Spinal cord (tissue), 10 donors: Measurements from ENCODE around the gene PPY. TPM values are rescaled to one million over a fixed set of nuclear protein-coding genes. Genes with fewer than 3 reads are reported as not detected.

Experiments used
- DNase-seq, 6 donors: peaks; one replicate each; pipeline versions ENCODE4 v3.0.0 to v3.0.0-alpha.2; 2013 to 2015; ENCODE audit warnings: low spot score in 6 of 6, low read depth in 4 of 6
- H3K27ac ChIP-seq: one replicate; pipeline ENCODE4 v1.5.1; 2013; ENCODE audit warnings: low read depth, low read length, control low read depth
- H3K27me3 ChIP-seq: one replicate; pipeline ENCODE4 v1.6.1; 2013; ENCODE audit warnings: low read length; ENCODE audit not compliant: control insufficient read depth, insufficient read depth
- H3K36me3 ChIP-seq: one replicate; pipeline ENCODE4 v1.6.1; 2013; ENCODE audit warnings: low read length; ENCODE audit not compliant: control insufficient read depth, insufficient read depth
- H3K4me1 ChIP-seq: one replicate; pipeline ENCODE4 v1.6.1; 2013; ENCODE audit warnings: low read length; ENCODE audit not compliant: control insufficient read depth, insufficient read depth
- H3K4me3 ChIP-seq: one replicate; pipeline ENCODE4 v1.5.1; 2013; ENCODE audit warnings: low read depth, low read length, control low read depth
- H3K9me3 ChIP-seq: one replicate; pipeline ENCODE4 v1.6.1; 2013; ENCODE audit warnings: low read length; ENCODE audit not compliant: control insufficient read depth, insufficient read depth
- WGBS: methylation state at CpG from one replicate; pipeline ENCODE4 v1.1.5; 2013; ENCODE audit warnings: missing lambda C conversion rate; ENCODE audit not compliant: insufficient coverage; 5-methylcytosine and 5-hydroxymethylcytosine counted together
- polyA plus RNA-seq, 2 donors: library from polyadenylated mRNA; unstranded; fragments of 120-200 nt; gene quantifications; one replicate each; pipeline ENCODE4 v1.2.1, GENCODE V29; 2013; ENCODE audit not compliant: insufficient read length in 2 of 2
- total RNA-seq, 2 donors: library from RNA; depleted of rRNA in 1 of 2; stranded (reverse); fragments of 120-200 nt in 1 of 2; fragments of >200 nt in 1 of 2; gene quantifications; one replicate each; pipeline versions ENCODE4 v1.2.3 to v1.2.4, GENCODE V29; 2013 to 2014
- donor health status: healthy.

The PPY gene
- total and polyA plus RNA-seq, 4 donors = not detected

GRCh38 chr17:43911904-43912303 lies 30.4 kb downstream of the PPY start:
- DNase-seq = no peak
- Histone ChIP-seq H3K9me3 (no peaks in the 10 kb centered on the region), H3K27me3 (peaks cover 14% of the 10 kb centered on the region), H3K4me1 (peaks cover 19% of the 10 kb centered on the region), H3K4me3 (no peak overlapping the region), H3K27ac (no peak overlapping the region), H3K36me3 (no peaks in the 10 kb centered on the region)
- WGBS = 58% methylated on average over 8 of the region's 8 CpGs

GRCh38 chr17:43909537-43910231 lies 32.6 kb downstream of the PPY start:
- Histone ChIP-seq H3K4me1 (peaks cover 40% of the 10 kb centered on the region), H3K36me3 (no peaks in the 10 kb centered on the region), H3K4me3 (no peak overlapping the region), H3K27ac (no peak overlapping the region), H3K9me3 (no peaks in the 10 kb centered on the region), H3K27me3 (peaks cover 4% of the 10 kb centered on the region)
- 68% methylated on average over 3 of the region's 7 CpGs for WGBS
- DNase-seq = peak in 1 of 6 donors; percentile 11

- Histone ChIP-seq H3K27ac (peak overlapping the region; percentile 94), H3K4me3 (peak overlapping the region; percentile 88)
- 5% methylated on average over 24 of the region's 26 CpGs for WGBS
Observed at GRCh38 chr17:43907998-43908721, 34.1 kb downstream of the PPY start.

DNA sequence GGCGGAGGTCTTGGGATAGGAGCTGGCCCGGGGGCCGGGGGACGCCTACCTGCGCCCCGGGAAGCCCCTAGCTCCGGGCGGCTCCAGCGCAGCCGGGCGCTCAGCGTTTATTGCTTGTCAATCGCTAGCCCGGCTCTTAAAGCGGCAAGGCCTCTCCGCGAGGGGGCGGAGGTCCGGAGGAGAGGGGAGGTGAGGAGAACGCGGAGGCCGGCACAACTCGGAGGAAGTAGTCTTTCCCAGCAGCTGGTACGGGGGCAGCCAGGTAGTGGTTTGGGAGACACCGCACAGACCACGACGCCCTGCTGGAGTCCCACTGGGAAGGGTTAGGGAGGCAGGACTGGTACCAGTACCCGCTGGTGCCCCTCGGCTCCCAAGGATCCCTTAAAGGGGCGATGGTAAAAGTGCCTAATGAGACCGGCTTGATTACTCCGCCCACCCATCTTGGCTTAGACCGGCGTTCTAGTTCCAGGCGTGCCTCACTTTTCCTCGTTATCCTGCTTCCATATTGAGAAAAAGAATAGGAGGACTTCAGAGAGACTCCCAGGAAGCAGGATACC lies 34.8 kb downstream of the PPY start, which contains the start of gene MPP2:
MPP2 (minus strand) TSS at position 112 of the 557 bp plus-strand sequence. CDS start 3,076 bp downstream, outside the sequence.
- Histone ChIP-seq H3K4me3 (peak within 1 kb of the TSS; percentile 88), H3K36me3 (peaks cover 13% of the 10 kb centered on the region), H3K27ac (peak within 1 kb of the TSS; percentile 94), H3K27me3 (peaks cover 2% of the 10 kb centered on the region), H3K9me3 (no peaks in the 10 kb centered on the region), H3K4me1 (peaks cover 45% of the 10 kb centered on the region)
- peak; percentile 78 to 96 (median 88) for DNase-seq
- WGBS = under 1% methylated on average over 32 of the region's 36 CpGs

More at GRCh38 chr17:43907998-43908721, 34.1 kb downstream of the PPY start:
- peak in 5 of 6 donors; percentile 75 to 96 (median 81) for DNase-seq
- Histone ChIP-seq H3K4me1 (peaks cover 45% of the 10 kb centered on the region), H3K9me3 (no peaks in the 10 kb centered on the region), H3K27me3 (peaks cover 2% of the 10 kb centered on the region), H3K36me3 (peaks cover 11% of the 10 kb centered on the region)

DNA sequence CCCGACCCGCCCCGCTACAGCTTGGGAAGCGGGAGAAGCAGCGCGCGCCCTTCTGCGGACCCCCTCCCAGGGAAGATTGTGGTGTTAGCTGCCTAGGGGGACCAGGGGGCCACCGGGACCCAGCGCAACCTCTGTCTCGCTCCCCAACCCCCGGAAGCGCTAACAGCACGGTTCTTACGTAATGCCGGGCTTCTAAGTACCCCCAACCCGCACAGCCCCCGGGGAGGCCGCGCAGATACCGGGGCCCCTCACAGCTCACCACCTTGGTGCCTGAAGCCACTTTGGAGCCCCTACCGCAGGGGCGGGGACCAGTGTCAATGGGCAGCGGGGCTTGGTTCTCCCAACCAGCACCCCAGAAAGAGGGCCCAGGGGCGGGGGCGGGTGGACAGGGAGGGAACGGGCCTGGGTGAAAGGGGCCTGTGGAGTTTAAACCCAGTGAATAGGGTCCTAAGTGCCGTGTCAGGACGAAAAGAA lies 35.3 kb downstream of the PPY start:
- peak overlapping the region; percentile 88 for H3K4me3 ChIP-seq
- peak in 3 of 6 donors; percentile 28 to 82 (median 42) for DNase-seq
- peak overlapping the region; percentile 94 for H3K27ac ChIP-seq
- H3K4me1 ChIP-seq = peaks cover 46% of the 10 kb centered on the region
- WGBS = 0% methylated on average over 27 of the region's 29 CpGs
- peaks cover 2% of the 10 kb centered on the region for H3K27me3 ChIP-seq
- H3K36me3 ChIP-seq = peaks cover 18% of the 10 kb centered on the region
- H3K9me3 ChIP-seq = no peaks in the 10 kb centered on the region

GRCh38 chr17:43905985-43906852 lies 36.1 kb downstream of the PPY start:
- peaks cover 18% of the 10 kb centered on the region for H3K36me3 ChIP-seq
- H3K27ac ChIP-seq = peak overlapping the region; percentile 94
- peaks cover 2% of the 10 kb centered on the region for H3K27me3 ChIP-seq
- H3K4me1 ChIP-seq = peaks cover 52% of the 10 kb centered on the region
- DNase-seq = peak; percentile 67 to 95 (median 84)
- under 1% methylated on average over 16 of the region's 37 CpGs for WGBS
- H3K9me3 ChIP-seq = no peaks in the 10 kb centered on the region
- peak overlapping the region; percentile 88 for H3K4me3 ChIP-seq

- no peaks in the 10 kb centered on the region for H3K9me3 ChIP-seq
- peak overlapping the region; percentile 88 for H3K4me3 ChIP-seq
- 13% methylated on average over 1 of the region's 3 CpGs for WGBS
- peak overlapping the region; percentile 94 for H3K27ac ChIP-seq
- H3K36me3 ChIP-seq = peaks cover 18% of the 10 kb centered on the region
- H3K27me3 ChIP-seq = peaks cover 2% of the 10 kb centered on the region
- H3K4me1 ChIP-seq = peaks cover 59% of the 10 kb centered on the region
- peak in 3 of 6 donors; percentile 33 to 81 (median 69) for DNase-seq
Observed at GRCh38 chr17:43905400-43905984, 36.8 kb downstream of the PPY start.

- H3K4me1 ChIP-seq = peaks cover 56% of the 10 kb centered on the region
Observed at GRCh38 chr17:43901861-43902589, 40.3 kb downstream of the PPY start.

More at GRCh38 chr17:43901861-43902589, 40.3 kb downstream of the PPY start:
- no peak overlapping the region for H3K27ac ChIP-seq
- H3K27me3 ChIP-seq = no peaks in the 10 kb centered on the region
- peaks cover 31% of the 10 kb centered on the region for H3K36me3 ChIP-seq
- H3K4me3 ChIP-seq = no peak overlapping the region
- DNase-seq = no peak
- 31% methylated on average over 3 of the region's 7 CpGs for WGBS
- no peaks in the 10 kb centered on the region for H3K9me3 ChIP-seq
